ENCODE data around the gene EIF6.

DNA sequence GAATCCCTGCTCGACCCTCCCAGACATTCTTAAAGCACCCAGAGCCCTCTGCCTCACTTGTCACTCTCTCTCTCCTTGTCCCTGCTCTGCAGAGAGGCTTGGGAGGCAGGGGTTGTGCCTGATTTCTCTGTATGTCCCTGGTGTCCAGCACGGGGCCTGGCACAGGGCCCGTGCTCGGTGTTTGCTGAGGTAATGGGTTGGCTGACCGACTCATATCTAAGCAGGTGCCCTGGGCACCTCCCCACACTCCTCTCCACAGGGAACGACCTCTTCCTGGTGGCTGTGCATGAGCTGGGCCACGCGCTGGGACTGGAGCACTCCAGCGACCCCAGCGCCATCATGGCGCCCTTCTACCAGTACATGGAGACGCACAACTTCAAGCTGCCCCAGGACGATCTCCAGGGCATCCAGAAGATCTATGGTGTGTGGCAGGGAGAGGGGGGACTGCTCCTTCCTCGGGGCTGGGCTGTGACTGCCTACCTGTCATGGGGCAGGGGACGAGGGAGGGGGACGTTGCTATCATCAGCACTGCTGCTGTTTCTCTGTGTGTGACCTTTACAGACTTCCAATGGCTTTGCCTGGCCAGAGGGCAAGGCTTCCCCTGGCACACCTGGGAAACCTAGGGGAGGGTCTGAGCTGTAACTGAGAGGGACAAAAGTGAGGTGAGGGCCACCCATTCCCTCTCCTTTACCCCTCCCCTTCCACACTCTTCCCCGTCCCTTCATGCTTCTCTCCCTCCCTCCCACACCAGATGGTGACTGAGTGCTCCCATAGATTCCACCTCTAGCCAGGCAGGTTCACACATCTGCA, 20.8 kb downstream of the EIF6 start:
- TF ChIP-seq, protein P1, sequence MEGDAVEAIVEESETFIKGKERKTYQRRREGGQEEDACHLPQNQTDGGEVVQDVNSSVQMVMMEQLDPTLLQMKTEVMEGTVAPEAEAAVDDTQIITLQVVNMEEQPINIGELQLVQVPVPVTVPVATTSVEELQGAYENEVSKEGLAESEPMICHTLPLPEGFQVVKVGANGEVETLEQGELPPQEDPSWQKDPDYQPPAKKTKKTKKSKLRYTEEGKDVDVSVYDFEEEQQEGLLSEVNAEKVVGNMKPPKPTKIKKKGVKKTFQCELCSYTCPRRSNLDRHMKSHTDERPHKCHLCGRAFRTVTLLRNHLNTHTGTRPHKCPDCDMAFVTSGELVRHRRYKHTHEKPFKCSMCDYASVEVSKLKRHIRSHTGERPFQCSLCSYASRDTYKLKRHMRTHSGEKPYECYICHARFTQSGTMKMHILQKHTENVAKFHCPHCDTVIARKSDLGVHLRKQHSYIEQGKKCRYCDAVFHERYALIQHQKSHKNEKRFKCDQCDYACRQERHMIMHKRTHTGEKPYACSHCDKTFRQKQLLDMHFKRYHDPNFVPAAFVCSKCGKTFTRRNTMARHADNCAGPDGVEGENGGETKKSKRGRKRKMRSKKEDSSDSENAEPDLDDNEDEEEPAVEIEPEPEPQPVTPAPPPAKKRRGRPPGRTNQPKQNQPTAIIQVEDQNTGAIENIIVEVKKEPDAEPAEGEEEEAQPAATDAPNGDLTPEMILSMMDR (conservative IDR thresholded peaks at IDR 0.05), result no peak
- no peak for TF ChIP-seq ZFX (IDR thresholded peaks at IDR 0.05)
